Stimulated activated CD4-positive, alpha-beta T cell treated with anti-CD3 and anti-CD28 coated beads, Interleukin-12 subunit alpha, Interleukin-12 subunit beta, amount 100 ng/mL, for 48 hours (primary cell): ENCODE results near the gene PTPN21.
A peak's percentile ranks its signal among the peaks of the same experiment; 100 is the strongest.

Experiments used
- DNase-seq, 3 donors: peaks; one replicate each; pipeline ENCODE4 v3.0.0-alpha.2; 2020; ENCODE audit warnings: low read depth in 2 of 3, low spot score in 1 of 3

PTPN21 gene

GRCh38 chr14:88554457-88555286 is at the start of gene PTPN21:
Gene PTPN21, minus strand, starts transcription at chr14:88555007. Its CDS starts 4,590 bp downstream, at chr14:88550417.
- no peak for DNase-seq

- DNase-seq: no peak
Measured at GRCh38 chr14:88604212-88604611, 49.4 kb upstream of the PTPN21 start.

- DNase-seq: peak in 2 of 3 donors; percentile 15 to 35
Measured at GRCh38 chr14:88599761-88600439, 45.1 kb upstream of the PTPN21 start.

- DNase-seq: no peak
Measured at GRCh38 chr14:88599326-88599725, 44.5 kb upstream of the PTPN21 start.

GRCh38 chr14:88598097-88598675 is 43.4 kb upstream of the PTPN21 start:
- no peak for DNase-seq

GRCh38 chr14:88597601-88598000 is 42.8 kb upstream of the PTPN21 start:
- DNase-seq: no peak

- DNase-seq: no peak
Measured at GRCh38 chr14:88597038-88597437, 42.2 kb upstream of the PTPN21 start.

GRCh38 chr14:88592031-88592430 is 37.2 kb upstream of the PTPN21 start:
- DNase-seq: no peak

GRCh38 chr14:88590173-88590572 is 35.4 kb upstream of the PTPN21 start:
- no peak for DNase-seq

- DNase-seq: no peak
Measured at GRCh38 chr14:88588081-88588480, 33.3 kb upstream of the PTPN21 start.

- DNase-seq: no peak
Measured at GRCh38 chr14:88584451-88584850, 29.6 kb upstream of the PTPN21 start.

GRCh38 chr14:88576222-88576621 is 21.4 kb upstream of the PTPN21 start:
- DNase-seq: no peak

- DNase-seq: no peak
Measured at GRCh38 chr14:88572117-88572516, 17.3 kb upstream of the PTPN21 start.

- no peak for DNase-seq
Measured at GRCh38 chr14:88568196-88568595, 13.4 kb upstream of the PTPN21 start.

GRCh38 chr14:88565427-88565826 is 10.6 kb upstream of the PTPN21 start:
- no peak for DNase-seq

- no peak for DNase-seq
Measured at GRCh38 chr14:88563845-88564244, 9.0 kb upstream of the PTPN21 start.

GRCh38 chr14:88562831-88563686 is 8.3 kb upstream of the PTPN21 start, which contains the start of gene ZC3H14:
Gene ZC3H14, plus strand, starts transcription at chr14:88563037. Its CDS starts 97 bp downstream, at chr14:88563134.
- peak; percentile 70 to 79 (median 78) for DNase-seq

- DNase-seq: no peak
Measured at GRCh38 chr14:88562532-88562830, 7.7 kb upstream of the PTPN21 start.

GRCh38 chr14:88559852-88560251 is 5.0 kb upstream of the PTPN21 start:
- DNase-seq: no peak

GRCh38 chr14:88556581-88556980 is 1.8 kb upstream of the PTPN21 start:
- no peak for DNase-seq

- DNase-seq: no peak
Measured at GRCh38 chr14:88553886-88554456, 836 bp downstream of the PTPN21 start.
